GM19452 (cell line): ENCODE results near the gene CDK5R1.

Experiments used
- ATAC-seq: cut with Tn5 transposase; IDR thresholded peaks from one replicate; pipeline ENCODE4 v1.9.1; 2021; ENCODE audit not compliant: unreplicated experiment

Gene CDK5R1

DNA sequence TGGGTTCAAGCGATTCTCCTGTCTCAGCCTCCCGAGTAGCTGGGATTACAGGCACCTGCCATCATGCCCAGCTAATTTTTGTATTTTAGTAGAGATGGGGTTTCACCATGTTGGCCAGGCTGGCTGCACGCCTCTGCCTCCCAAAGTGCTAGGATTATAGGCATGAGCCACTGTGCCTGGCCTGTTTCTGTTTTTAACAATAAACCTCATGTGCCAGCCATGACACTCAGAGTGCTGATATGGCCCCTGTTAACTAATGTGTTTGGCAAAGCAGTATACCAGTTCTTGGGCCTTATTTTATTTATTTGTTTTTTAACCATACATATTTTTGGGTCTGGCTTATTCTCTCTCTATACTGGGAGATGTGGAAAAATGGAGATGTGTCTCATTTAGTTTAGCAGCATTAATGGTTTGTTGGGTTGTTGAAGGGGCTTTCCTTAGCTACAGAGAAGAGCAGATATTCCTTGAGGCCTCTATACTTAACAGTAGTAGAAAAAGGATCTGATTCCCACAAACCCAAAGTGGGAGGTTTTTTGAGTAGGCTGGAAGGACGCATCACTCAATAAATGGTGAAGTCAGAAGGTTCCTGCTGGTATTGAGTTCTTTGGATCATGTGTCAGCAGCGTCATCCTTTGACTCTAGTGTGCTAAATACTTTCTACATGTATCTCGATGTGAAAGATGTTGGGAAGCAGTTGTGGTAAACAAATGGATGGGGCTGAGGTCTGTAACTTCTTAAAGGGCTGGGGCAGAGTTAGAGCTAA is 16.2 kb upstream of the CDK5R1 start:
- ATAC-seq: no peak

DNA sequence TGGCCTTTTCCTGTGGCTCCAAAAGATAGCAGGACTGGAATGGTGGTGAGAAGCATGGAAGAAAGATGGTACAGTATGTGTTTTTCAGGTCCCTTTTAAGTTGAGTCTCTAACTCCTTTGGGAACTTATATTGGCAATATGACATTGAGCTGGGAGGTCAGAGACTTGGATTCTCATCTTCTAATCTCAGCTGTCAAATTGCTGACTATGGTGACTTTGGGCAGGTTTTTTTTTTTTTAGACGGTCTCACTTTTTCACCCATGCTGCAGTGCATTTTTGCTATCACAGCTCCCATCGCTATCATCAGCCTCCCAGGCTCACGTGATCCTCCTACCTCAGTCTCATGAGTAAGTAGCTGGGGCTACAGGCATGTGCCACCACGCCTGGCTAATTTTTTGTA is 15.1 kb upstream of the CDK5R1 start:
- ATAC-seq: no peak

DNA sequence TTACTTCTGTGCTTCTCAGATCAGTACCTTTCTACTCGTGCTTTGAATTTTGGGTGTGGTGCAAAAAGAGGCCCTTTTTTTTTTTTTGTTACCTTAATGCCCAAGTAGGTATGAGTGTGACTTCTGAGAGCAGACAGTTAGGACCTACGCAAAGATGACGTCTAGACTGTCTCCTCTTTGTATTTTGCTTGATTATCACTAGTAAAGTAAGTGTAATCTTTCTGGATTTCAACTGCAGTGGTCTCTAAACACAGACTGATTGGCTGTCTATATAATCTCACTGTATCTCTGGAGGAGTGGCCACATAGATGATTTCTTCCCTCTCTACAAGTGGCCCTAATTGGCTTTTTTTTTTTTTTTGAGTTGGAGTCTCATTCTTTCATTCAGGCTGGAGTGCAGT is 11.5 kb upstream of the CDK5R1 start:
- ATAC-seq: no peak

DNA sequence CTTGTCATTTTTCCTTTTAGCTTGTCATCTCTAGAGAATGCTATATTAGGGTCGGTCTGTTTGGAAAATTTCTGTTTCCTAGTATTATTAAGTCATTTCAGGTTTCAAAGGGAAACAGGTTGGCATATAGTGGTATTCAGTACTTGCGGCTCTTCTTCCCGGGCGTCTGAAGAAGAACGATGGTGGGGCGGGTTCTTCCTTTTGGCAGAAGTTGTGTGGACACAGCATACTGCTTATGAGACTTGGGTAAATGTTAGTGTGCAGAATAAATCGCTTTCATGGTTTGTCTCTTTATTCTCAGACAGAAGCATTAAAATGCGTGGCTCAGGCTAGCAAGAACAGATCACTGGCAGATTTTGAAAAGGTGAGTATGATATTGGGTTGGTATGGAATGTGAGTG is 9.6 kb upstream of the CDK5R1 start:
- ATAC-seq: no peak

DNA sequence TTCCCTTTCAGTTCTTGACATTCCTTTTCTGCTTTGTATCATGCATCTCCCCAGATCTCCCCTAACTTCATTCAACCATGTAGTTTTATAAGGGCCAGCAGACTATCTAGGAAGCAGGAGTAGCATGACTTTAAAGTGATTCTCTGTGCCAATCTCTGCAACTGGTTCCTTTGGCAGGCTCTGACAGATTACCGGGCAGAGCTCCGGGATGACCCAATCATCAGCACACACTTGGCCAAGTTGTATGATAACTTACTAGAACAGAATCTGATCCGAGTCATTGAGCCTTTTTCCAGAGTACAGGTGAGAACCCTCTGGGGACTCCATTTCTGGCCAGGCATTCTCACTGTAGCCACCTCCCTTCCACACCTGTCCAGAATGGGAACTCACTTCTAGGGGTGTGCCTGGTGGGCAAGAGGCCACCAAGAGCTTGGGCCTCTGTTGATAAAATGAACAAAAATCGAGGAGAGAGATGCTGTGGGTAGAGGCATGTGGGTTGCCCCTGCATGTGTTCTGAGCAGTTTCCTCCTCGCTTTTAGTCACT is 7.6 kb upstream of the CDK5R1 start:
- no peak for ATAC-seq

DNA sequence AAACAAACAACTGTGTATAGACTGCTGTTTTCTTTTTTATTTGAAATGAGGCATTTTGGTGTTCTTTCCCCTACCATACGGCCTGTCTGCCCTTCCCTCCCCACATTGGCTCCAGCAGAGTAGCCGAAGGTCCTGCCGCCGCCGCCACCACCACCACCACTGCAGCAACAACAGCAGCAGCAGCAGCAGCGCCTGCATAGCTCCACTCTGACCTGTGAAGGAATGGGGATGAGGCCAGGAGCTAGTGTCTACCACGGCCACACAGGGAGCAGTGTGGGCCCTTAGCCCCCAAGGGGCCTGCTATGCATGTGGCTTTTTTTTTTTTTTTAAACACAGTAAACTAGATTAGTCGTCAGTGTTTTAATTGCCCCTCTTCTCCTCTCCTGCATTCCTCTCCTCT is 5.6 kb upstream of the CDK5R1 start:
- ATAC-seq: no peak

DNA sequence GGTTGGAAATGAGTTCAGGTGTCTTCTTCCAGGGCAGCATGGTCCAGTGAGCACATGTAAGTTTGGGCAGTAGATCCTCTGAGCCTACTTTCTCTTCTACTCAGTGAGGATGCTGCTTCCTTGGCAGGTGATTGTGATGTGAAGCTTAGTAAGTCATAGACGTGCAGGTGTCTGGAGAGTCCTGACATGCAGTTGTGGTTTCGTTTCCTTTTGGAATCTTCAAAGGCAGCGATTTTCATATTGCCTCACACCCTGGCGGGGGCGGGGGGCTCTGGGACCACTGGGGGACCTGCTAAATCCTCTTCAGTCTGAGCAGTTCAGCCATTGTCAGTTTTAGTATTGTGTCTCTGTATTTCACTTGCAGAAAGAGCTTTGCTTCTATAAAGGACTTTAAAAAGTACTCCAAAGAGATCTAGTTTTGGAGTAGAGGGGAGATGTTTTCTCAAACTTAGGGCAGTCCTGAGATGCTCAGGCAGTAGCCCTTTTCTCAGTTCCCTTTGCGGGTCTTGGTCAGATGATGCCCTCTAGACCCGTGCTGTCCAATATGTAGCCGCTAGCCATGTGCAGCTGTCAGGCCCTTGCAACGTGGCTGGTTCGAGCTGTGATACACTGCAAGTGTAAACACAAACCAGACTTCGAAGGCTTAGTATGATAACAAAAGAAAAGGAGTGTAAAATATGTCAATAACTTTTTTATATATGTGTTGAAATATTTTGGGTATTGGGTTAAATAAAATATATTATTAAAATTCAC is 4.0 kb upstream of the CDK5R1 start:
- no peak for ATAC-seq

DNA sequence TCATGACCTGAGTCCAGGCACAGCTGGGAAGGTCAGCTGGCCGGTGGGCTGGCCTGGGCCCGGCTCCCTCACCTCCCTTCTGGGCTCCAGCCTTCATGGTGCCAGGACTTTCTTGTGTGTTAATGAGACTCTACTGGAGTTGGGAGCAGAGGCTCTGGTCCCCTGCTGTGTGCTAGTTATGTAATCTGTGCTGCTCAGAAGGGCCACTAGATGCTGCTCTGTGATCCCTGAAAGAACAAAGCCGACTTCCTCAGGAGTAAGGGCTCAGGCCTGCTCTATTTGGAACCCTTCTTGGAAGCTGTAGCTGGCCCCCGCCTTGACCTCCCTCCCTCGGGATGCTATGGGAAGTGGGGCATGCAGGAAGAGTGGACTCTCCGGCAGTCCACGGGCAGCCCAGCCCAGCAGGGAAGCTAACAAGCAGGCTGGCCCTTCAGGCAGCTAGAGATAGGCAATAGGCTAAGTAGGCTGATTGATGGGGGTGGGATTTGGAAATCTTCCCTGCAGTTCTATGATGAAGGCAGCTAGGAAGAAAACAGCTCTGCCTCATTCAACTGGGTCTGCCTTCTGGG is 3.3 kb upstream of the CDK5R1 start:
- ATAC-seq: no peak

DNA sequence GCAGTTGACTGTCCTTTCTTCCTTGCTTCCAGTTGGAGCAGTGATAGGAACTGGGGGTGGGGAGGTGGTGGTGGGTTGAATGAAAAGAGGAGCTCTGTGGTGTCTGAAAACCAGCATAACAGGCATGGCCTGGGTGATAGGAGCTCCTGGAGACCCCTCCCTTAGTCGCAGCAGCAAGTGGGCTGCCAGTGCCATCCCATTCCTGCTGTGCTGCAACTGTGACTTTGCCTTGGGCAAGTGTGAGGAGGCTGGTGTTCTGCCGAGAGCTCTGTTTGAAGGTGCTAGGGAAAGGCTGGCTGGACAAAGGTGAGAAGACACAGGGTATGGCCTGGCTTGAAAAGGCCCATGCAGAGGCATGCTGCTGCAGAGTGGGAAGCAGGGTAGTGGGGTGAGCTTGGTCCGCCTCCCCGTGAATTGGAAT is 2.7 kb upstream of the CDK5R1 start:
- ATAC-seq: no peak

DNA sequence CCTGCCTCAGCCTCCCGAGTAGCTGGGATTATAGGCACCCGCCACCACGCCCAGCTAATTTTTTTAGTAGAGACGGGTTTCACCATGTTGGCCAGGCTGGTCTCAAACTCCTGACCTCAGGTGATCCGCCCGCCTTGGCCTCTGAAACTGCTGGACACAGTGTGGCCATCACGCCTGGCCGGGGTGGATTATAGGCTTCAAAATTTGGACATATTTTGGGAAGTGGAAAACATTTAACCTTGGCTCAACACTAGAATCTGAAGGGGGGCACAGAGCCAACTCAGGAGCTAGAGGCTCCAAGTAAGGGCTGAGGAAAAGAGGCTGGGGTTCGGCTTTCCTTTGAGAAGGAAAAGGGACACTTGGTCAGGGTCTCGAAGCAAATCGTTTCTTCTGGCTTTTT is 2.2 kb upstream of the CDK5R1 start:
- no peak for ATAC-seq

DNA sequence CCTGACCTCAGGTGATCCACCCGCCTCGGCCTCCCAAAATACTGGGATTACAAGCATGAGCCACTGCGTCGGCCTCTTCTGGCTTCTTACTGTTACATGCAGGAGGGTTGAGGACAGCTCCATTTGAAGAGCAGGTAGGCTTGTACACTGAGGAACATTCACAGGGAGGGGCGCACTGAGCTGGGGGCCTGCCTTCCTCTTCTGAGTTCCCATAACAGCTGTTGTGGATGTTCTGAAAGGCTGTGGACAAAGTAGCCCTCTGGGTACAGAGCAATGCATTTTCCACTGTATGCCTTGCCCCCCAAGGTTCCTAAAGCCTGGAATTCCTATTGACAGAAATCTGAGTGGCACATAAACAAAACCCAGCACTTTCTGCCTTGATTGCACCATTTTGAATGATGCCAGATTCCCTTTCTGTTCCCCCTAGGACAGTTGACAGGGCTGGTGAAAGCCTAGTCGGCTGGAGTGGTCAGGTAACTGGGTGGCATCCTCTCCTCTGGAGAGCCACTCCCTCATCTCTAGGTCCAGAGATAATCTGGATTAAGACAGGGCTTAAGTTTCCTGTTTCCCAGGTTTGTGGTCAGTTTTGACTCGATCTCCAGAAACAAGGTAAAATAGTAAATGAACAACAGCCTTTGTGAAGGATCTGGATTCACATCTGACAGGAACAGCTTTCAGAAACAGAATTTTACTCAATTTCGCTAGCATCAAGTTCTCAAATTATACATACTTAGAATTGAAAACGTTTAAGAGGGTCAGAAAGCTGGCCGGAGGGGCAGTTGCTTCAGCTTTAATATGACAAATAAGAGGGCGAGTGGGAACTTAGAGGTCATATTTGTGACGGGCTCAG is 1.3 kb upstream of the CDK5R1 start:
- no peak for ATAC-seq

DNA sequence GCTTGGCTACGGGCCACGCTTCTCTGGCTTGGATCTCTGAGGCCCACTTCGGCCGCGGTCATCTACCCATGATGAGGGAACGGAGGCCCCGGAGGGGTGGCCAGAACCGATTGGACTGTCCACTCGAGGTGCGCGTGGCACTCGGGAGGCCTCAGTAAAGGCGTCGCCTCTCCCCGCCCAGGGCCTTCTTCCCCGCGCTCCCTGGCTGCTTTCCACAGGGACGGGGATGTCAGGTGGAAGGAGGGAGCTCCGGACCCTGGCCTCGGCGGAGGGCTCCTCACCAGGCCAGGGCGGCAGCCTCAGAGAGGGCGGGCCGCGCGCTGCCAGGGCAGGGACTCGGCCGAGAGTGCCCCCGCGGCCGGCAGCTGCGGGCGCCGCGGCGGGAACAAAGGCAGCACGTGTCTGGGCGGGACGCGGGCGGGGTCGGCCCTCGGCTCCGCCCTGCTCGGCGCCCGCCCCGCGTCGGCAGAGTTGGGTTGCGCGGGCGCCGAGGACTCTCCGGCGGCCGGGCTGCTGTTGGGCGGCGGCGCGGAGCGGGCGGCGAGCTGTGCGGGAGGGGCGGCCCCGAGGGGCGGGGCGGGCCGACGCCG is 587 bp upstream of the CDK5R1 start:
- ATAC-seq: peak; percentile 48

DNA sequence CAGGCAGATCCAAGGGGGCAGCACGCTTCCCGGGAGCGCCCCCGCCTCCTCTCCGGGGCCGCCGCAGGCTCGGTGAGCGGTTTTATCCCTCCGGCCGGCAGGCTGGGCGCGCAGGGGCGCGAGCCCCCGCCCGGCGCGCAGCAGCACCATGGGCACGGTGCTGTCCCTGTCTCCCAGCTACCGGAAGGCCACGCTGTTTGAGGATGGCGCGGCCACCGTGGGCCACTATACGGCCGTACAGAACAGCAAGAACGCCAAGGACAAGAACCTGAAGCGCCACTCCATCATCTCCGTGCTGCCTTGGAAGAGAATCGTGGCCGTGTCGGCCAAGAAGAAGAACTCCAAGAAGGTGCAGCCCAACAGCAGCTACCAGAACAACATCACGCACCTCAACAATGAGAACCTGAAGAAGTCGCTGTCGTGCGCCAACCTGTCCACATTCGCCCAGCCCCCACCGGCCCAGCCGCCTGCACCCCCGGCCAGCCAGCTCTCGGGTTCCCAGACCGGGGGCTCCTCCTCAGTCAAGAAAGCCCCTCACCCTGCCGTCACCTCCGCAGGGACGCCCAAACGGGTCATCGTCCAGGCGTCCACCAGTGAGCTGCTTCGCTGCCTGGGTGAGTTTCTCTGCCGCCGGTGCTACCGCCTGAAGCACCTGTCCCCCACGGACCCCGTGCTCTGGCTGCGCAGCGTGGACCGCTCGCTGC is 832 bp downstream of the CDK5R1 start:
- peak; percentile 7 for ATAC-seq

DNA sequence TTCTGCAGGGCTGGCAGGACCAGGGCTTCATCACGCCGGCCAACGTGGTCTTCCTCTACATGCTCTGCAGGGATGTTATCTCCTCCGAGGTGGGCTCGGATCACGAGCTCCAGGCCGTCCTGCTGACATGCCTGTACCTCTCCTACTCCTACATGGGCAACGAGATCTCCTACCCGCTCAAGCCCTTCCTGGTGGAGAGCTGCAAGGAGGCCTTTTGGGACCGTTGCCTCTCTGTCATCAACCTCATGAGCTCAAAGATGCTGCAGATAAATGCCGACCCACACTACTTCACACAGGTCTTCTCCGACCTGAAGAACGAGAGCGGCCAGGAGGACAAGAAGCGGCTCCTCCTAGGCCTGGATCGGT is 1.4 kb downstream of the CDK5R1 start:
- ATAC-seq: no peak

DNA sequence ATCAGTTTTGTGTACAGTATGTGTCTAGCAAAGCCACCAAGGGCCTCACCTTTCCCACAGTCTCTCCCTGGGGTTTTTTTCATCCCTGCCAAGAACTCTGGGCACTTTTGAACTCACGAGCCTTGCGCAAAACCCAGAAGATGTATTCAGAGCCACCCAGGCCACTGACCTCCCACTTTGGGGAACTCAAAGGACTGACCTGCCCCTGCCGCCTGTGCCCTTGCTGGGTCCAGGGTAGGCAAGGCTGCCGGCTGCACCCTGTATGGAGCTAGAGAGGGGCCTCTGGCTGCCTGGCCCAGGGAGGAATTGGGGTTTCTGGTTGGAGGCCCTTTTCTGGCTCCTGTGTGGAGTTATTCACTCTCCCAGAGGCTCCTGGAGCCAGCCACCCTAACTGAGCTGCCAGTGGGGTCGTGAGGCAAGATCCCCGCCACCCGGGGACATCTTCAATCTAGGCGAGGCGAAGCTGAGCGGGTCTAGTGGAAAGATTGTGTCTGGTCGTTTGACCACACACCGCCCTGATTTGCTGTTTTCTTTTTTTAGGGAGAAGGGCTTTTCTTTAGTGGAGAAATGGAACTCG is 1.9 kb downstream of the CDK5R1 start:
- no peak for ATAC-seq

DNA sequence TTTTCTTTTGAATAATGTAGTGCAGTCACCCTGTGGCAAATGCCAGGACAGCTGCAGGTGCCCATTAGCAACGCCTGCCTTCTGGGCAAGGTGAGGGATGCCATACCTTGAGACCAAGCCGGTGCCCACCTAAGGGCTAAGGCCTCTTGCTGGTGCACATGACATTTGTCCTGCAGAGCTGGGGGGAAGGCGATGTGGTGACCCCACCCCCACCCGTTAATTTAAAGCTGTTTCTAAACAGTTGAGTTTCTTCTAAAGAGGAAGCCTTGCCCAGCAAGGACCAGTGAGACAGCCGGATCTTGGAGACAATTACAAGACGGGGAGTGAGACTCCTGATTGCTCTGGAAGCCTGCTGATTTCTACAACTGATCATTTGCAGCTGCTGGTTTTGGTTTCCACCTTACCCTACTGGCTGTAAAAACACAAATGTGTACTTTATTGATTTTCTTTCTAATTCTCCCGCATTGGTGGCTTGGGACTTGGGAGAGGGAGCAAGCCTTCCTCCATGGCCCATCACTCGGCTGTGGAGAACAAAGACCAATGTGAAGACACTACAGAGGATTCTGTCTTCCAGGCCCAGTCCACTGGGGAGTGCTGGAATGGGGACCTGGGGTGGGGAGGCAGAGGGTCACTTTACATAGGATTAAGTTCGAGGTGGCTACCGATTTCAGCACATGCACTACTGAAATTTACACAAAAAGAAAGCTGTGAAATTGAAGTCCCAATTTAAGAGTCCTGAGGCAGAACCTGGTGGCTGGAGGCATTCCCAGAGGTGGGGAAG is 2.7 kb downstream of the CDK5R1 start:
- no peak for ATAC-seq

DNA sequence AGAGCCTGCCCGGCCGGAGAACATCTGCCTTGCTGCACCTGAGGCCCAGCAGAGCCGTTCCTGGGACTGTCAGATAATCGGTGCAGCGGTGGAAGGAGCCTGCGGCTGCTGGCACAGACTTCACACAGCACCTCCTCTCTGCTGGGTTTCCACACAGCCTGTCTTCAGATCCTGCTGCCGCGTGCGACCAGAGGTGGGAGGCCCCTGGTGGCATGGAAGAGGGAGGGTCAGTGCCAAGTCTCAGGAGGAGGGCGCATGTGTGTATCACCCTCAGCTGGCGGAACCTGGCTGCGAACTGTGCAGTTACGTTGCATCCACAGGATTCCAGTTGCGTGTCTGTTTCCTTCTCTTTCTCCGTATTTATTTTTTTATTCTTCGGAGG is 3.3 kb downstream of the CDK5R1 start:
- ATAC-seq: no peak

DNA sequence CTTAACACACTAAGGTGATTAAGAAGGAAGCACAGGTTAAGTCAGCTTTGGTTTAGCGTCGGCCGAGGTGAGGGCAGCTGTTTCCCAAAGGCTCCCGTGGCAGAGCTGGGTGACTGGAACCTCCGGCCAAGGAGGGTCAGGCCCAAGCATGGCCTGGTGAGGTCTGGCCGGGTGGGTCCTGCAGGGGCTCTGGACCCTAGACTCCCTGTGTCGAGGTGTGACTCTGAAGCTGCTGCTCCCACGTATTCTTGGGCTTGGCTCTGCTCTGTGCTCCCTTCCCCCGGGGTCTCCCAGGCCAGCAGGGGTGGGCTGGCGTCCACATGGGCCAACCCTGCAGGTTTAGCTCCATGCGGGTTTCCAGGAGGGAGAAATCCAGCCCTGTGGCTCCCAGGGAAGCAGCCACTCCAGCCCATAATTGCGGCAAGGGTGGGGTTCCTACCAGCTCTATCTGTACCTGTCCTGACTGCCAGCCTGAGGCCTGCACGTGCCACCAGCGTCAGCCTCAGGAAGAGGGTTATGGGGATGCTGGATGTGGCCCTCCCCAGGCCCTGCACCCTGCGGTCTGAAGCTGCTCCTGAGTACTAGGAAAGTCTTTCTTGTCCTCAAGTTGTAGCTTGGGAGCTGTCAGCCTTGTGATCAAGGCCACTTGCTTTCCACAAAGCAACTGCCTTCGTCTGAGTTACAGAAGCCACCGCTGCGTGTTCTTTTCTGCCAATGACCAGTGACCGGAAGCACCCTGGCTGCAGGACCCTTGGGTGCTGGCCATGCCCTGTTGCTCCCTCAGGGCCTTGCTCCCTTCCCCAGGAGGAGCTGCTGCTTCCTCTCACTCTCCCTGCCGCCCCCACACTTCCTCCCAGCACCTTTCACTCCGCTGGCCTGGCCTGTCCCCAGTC is 4.8 kb downstream of the CDK5R1 start:
- no peak for ATAC-seq
